HG03064 (cell line): ENCODE data around the gene PAPOLG.

Experiments
- ATAC-seq: cut with Tn5 transposase; IDR thresholded peaks from one replicate; pipeline ENCODE4 v1.9.1; 2021; ENCODE audit warnings: low read depth; ENCODE audit not compliant: unreplicated experiment

PAPOLG gene

DNA sequence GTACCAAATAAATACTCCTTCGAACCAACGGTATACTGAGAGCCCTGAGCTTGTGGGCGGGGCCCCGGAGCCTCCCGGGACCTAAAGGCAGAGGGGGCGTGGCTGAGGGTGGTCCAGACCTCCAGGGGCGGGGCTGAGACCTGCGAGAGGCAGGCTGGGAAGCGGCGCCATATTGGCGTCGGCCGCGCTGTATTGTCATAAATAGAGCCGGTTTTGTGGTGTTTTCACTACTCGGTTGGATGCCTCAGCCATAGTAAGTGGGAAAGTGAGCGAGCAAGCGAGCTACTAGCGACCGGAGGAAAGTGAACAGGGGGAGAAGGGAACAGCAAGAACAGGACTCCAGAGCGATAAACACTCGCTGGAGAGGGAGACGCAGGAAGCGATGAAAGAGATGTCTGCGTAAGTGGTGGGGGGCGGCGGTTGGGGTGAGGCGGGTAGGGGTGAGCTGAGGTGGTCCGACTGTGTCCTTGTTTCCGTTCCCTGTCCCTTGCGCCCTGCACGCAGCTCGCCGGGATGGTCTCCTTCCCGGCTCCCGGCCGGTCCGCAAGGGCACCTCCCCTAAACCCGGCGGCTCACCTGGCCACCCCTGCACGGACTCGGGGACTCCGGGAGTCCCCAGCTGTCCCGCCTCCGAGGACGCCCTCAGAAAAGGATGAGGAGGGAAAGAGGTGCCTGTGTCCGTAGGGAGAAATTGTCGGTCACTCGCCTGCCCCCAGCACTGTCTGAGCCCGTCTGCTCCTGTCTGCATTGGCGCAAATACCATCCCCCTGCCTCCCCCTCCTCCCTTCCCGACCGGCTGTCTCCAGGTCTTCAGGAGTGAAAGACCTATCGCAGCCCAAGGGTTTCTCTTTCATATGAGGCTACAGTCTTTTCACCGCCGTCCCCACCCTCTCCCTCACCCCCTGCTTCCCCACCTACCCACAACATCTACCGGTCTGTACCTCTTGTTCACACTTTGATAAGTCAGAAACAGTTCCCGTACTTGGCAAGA lies at the start of gene PAPOLG:
TSS of gene PAPOLG (plus strand) at position 172 of the 991 bp plus-strand sequence. CDS start at position 383, 211 bp downstream.
- peak; percentile 99 for ATAC-seq

DNA sequence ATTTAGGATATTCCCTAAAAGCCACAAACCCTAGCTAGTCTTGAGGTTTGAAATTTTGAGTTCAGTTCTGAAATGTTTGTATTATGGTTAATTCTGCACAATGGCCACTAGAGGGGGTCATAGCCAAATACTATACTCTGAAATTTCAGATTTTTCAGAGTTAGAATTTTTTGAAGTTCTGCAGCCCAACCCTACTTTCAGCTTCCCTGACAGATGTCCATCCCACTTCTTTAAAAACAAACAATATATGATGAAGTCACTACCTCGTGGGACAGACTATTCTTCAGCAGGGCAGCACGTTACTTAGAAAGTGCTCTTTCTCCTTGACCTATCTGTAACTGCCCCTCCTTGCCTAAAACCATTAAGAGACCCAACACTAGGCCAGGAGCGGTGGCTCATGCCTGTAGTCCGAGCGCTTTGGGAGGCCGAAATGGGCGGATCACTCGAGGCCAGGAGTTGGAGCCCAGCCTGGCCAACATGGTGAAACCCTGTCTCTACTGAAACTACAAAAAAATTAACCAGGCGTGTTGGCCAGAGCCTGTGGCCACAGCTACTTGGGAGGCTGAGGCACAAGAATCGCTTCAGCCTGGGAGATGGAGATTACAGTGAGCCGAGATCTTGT lies 48.2 kb upstream of the PAPOLG start:
- no peak for ATAC-seq

DNA sequence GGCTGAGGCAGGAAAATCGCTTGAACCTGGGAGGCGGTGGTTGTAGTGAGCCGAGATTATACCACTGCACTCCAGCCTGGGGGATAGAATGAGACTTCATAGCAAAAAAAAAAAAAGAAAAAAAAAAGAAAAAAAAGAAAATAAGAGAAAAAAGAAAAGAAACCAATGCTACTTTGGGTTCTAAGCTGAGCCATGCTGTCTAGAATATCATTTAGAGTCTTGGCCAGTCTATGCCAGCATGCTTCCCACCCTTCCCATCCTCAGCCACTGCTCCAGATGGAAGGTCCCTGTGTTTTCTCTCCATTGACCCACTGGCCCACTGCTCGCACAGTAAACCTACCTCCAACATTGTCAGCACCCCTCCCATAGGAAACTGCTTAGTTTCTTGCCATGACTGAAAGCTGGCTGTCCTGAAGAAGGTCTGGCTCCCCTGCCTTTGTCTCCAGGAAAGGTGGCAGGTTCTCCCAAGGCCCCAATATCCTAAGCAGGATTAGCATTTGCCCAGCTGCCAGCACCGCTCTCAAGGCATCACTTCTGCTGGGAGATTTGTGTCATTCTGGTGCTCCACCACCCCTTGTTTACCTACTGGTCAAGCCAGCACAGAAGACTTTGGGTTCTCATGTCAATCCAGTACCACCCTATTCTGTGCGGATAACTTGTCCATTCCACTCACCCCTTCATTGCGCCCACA lies 47.3 kb upstream of the PAPOLG start:
- no peak for ATAC-seq

DNA sequence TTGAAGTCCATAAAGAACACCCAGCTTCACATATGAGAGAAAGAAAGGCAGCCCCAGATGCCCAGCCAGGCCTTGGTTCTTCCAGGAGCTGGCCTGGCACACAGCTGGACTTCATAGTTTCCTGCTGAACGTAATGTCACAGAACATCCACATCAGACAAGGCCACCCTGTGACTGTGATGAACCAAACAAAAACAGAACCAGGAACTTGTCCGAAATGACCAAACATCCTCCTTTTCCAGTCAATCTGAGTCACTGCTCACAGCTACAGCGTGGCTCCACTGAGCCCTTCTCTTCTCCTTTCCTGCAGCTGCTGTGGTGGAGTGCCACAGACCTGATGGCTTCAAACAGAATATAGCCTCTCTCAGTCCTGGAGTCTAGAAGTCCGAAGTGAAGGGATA lies 45.4 kb upstream of the PAPOLG start:
- no peak for ATAC-seq

DNA sequence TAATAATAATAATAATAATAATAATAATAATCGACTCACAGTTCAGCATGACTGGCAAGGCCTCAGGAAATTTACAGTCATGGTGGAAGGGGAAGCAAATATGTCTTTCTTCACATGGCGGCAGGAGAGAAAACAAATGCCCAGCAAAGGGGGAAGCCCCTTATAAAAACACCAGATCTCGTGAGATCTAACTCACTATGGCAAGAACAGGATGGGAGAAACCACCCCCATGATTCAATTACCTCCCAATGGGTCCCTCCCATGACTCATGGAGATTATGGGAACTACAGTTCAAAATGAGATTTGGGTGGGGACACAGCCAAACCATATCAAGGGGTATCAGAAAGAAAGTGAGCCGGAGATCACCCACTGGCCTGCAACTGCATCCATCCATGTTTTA lies 40.5 kb upstream of the PAPOLG start:
- ATAC-seq = no peak

DNA sequence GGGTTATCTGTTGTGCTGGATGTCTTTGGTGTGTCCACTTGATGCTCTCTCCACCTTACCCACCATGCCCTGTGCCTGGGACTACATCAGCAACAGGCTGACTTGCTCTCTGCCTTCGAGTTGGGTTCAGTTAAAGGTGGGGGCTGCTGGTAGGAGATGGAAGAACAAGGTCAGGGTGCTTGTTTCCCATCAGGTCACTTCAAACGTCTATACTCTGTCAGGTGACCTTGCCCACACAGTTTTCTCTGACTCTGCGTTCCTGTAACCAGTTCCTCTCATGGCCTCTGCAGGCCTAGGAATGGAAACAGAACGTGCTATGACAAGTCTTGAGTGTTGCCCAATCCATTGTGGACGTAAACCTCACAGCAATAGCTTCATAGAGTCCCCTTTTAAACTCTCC lies 38.4 kb upstream of the PAPOLG start:
- ATAC-seq = no peak

DNA sequence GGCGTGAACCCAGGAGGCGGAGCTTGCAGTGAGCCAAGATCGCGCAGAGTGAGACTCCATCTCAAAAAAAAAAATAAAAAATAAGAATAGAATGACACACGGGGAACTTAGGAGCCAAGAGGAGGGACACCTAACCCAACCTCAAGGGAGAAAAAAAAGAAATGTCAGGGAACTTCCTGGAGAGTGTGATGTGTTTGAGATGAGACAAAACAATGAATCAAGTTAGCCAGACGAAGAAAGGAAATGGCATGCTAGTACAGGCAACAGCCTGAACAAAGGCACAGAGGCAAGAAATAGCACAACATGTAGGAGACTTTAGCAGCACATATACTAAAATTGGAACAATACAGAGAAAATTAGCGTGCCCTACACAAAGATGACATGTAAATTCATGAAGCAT lies 36.7 kb upstream of the PAPOLG start:
- ATAC-seq = no peak

DNA sequence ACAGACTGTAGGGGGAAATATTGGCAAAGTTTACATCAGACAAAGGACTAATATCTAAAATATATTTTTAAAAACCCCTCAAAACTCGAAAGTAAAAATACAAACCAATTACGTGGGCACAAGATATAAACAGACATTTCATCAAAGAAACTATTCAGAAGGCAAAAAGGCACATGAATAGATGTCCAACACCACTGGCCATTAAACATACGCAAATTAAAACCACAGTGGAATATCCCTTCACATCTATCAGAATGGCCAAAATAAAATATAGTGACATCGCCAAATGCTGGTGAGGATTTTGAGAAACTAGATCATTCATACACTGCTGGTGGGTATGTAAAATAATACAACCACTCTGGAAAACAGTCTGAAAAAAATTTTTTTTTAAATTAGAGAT lies 30.6 kb upstream of the PAPOLG start:
- ATAC-seq = no peak

DNA sequence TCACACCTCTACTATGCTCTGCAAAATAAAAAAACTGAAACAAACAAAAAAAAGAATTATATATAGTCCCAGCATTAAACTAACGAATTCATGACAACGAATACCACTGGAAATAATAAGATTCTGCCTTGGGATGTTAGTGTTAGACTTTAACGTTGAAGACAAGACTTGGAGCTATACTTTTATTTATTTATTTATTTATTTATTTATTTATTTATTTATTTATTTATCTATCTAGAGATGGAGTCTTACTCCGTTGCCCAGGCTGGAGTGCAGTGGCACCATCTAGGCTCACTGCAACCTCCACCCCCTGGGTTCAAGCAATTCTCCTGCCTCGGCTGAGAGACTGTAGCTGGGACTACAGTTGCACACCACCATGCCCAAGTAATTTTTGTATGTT lies 27.2 kb upstream of the PAPOLG start:
- no peak for ATAC-seq

DNA sequence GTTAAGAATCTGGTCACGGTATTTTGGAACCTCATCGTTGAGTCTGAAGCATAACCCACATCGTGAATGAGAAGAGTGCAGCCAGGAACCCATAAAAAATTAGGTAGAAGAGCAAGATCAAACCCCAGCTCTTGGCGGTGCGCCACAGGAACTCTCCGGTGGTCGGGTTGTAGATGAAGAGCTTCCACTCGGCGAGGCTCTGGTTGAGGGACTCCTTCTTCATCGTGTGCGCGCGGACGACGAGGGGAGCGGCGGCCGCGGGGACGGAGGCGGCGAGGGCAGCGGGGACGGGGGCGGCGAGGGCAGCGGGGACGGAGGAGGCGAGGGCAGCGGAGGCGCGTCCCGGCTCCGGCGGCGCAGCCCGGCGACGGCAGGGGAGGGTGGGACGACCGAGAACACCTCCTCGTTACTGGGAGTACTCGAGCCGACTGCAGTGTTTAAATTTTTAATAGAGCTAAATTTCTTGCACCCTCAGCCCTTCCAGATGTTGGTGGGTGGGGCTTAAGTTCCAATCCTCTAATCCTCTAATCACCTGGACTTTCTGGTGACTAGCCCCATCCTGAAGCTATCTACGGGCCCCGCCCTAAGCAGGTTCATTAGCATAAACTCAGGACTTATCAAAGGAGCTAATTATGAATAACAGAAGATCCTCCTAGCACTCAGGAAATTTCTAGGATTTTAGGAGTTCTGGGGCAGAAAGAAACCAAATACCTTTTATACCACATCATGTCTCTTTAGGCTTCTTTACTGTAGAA lies 20.4 kb upstream of the PAPOLG start:
- no peak for ATAC-seq

DNA sequence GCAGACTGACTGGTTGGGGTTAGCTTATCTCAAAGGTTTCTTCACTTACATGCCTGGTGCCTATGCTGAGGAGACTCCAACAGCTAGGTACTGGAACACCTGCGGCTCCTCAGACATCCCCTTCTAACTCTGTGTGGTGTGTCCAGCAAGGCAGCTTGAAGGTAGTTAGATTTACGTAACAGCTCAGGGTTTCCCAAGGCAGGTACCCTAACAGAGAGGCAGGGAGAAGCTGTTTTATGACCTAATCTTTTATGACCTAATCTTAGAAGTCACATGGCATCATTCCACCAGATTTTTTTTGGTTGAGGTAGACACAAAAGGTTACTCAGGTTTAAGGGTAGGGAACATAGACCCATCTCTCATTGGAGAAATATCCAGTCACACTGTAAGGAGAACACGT lies 17.4 kb upstream of the PAPOLG start:
- ATAC-seq = no peak

DNA sequence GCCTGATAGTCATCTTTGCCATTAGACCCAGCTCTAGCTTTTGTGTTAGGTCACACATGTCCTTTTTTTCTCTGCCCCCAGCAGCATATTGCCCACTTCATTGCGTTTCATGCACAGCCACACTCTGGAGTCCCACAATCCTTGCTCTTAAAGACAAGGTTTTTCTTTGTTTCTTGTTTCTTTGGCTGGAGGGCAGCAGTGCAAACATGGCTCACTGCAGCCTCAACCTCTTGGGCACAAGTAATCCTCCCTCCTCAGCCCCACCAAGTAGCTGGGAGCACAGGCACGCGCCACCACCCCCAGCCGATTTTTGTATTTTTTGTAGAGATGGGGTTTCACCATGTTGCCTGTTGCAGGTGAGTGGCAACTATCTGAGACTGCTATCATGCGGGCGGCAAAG lies 16.9 kb upstream of the PAPOLG start:
- no peak for ATAC-seq

DNA sequence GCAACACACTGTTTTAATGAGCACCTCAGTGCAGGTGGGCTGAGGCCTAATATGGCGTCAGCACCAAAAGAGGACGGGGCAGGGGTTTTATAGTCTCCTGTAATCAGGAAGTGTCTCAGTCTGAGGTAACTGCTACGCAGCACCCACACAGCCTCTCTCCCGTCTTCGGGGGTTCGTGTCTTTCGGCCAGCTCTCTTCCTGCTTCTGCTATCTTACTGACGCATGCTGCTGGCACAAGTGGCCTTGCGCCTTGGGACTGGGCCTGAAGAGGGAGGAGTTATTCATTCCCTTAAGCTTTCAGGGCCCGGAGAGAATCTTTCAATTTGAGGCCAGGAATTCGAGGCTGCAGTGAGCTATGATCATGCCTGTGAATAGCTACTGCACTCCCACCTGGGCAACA lies 14.5 kb upstream of the PAPOLG start:
- no peak for ATAC-seq

DNA sequence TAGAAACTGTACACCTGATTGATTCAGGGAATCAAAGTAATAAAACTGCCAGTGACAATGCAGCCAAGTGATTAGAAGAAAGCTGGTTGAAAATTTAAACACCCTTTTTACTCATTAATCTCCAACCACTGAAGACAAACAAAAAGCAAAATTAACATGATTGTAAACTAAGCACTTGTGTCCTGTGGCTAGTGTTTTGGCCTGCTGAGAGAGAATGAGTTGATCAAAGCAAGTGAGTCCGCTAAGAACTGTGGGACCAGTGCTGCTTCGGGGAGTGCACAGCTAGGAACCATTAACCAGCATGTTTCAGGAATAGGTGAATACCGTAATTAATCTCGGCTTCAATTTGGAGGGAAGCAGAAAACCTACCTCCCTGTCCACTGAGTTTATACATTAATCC lies 13.6 kb upstream of the PAPOLG start:
- ATAC-seq = no peak

DNA sequence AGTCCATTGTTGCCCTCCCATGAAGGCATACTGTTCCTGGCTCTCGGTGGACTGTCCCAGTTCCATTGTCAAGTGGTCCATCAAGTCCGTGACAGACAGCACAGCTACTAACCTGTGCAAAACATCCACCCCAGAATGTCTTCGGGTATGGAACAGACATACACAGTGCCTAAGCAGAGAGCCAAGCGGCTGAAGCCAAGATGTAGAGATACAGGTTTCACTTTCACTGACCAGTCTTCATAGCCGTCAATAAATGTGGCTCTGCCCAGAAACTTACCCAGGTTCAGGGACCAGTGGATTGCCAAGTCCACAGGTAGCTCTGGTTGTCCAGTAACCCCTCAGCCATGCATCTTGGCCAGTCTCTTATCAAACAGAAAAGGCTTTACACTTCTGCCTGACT lies 10.7 kb upstream of the PAPOLG start:
- ATAC-seq = no peak

DNA sequence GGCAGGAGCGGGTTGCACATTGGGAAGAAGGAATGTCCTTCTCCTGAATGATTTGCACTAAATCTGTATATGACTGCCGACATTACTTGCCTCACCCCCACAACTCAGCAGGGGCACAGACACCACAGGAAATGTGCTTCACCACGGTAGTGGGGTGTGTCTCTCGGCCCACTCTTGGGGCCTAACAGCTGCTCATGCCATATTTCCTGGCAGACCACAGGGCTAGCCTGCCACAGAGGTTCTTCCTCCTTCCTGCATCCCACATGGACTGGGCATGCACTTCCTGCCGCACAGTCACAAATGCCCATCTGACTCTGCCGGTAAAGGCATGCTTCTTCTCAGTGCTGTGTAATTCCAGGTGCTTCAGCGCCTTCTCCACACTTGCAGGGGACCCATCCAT lies 10.3 kb upstream of the PAPOLG start:
- ATAC-seq = no peak

DNA sequence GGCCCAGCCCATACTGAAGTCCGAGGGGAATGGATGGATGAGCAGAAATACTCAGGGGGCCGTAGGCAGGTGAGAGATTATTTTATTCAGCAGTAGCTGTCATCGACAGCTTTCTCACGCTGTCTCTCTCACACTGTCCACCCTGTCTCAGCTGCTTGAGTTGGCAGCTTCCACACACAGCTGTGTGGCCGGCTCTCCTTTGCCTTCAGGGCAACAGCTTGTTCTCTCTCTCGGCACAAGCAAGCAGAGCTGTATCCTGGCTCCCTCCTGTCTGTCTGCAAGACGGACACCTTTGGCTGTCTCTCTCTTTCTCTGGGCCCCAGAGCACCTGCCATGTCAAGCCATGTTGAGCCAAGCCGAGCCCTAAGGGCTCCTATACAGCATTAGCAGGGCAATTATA lies 9.8 kb upstream of the PAPOLG start:
- ATAC-seq = no peak

DNA sequence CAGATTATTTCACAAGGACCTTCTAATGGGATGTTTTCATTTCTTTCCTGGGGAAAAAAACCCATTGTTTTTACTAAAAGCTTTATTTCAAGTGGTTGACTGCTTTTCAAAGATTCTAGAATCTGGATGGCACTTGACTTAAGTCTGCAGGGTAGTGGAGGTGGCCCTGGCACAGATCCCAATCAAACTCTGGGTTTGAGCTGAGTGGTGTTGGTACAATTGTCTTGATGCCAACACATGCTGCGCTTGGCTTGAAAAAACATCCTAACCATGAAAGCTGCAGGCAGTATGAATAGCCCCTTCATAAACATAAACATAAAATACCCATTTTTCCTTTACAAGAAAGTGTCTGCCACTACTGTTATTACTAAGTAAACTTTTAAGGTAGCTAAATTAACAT lies 3.6 kb downstream of the PAPOLG start:
- ATAC-seq = no peak

DNA sequence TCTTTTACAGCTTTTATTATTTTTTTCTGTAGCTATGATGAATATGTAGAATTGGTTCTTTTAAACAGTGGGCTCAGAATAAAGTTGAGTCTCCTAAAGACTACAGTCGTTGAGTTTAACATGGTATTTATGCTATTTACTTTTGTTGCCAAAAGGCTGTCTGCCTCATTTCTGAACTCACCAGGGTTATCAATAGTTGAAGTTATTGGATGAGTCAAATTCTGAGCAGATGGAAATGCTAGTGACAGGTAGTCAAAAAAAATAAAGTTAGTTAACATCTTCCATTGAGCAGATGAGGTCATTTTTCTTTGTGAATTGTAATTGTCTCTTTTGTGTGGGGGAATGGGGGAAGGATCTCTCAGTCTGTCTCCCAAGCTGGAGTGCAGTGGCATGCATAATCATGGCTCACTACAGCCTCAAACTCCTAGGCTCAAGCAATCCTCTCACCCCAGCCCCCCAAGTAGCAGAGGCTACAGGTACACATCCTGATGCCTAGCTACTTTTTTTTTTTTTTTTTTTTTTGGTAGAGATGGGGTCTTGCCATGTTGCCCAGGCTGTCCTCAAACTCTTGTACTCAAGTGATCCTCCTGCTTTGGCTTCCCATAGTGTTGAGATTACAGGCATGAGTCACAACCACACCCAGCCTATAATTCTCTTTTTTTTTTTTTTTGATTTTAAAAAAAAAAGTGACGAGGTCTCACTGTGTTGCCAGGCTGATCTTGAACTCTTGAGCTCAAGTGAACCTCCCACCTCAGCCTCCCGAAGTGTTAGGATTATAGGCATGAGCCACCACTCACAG lies 8.9 kb downstream of the PAPOLG start:
- ATAC-seq = no peak

DNA sequence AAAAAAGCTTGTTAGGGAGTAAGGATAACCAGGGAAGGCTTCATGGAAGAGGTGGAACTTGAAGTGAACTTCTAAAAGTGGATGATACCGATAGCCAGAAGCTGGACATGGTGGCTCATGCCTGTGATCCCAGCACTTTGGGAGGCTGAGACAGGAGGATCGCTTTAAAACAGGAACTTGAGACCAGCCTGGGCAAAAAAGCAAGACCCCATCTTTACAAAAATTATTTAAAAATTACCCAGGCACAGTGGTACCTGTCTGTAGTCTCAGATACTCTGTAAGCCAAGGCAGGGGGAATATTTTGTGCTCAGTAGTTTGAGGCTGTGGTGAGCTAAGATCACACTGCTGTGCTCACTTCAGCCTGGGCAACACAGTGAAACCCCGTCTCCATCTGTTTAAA lies 10.2 kb downstream of the PAPOLG start:
- no peak for ATAC-seq
